Activated naive CD8-positive, alpha-beta T cell treated with anti-CD3 and anti-CD28 coated beads, Interleukin-2, amount 10 ng/mL, durations not matched to agents 7 days and 5 days (primary cell): ENCODE results near the gene HLA-B. TPM values are rescaled to one million over a fixed set of nuclear protein-coding genes. Genes with fewer than 3 reads are reported as not detected.
"Not testable (repeated sequence)": the region's sequence is repeated elsewhere in the genome, so short reads cannot be mapped to it uniquely, and the experiment has no call there.

ENCODE experiments used
- ATAC-seq: fragments of 150-1000 bp; cut with Tn5 transposase; one replicate; pipeline ENCODE4 v1.10.0; 2021; ENCODE audit warnings: low read depth, moderate library complexity
- POLR2A ChIA-PET: fragments of 350-600 bp; sonication (Branson Sonifier 250); formaldehyde crosslinking; loops from one replicate; lab custom pipeline; 2021; ENCODE audit warnings: antibody characterized with exemption; lab: Charles Lee
- DNase-seq: peaks from one replicate; pipeline ENCODE4 v3.0.0; 2021
- H3K27ac Mint-ChIP-seq: one replicate; pipeline ENCODE4 v1.8.0; 2022; ENCODE audit warnings: mild to moderate bottlenecking, mixed read lengths
- H3K27me3 Mint-ChIP-seq: one replicate; pipeline ENCODE4 v1.8.0; 2022; ENCODE audit warnings: mild to moderate bottlenecking, moderate library complexity, mixed read lengths
- H3K36me3 Mint-ChIP-seq: one replicate; pipeline ENCODE4 v1.8.0; 2021; ENCODE audit warnings: mild to moderate bottlenecking, mixed read lengths
- H3K4me1 Mint-ChIP-seq: one replicate; pipeline ENCODE4 v1.8.0; 2021; ENCODE audit warnings: mixed read lengths
- H3K4me3 Mint-ChIP-seq: one replicate; pipeline ENCODE4 v1.8.0; 2022; ENCODE audit warnings: mild to moderate bottlenecking, moderate library complexity, mixed read lengths
- H3K9me3 Mint-ChIP-seq: one replicate; pipeline ENCODE4 v1.8.0; 2021; ENCODE audit warnings: mixed read lengths
- total RNA-seq, 2 experiments: library from RNA; stranded (reverse); gene quantifications; one replicate each; pipeline ENCODE4 v1.2.3, GENCODE V29; 2021

Gene HLA-B
- 1,000 to 10,000 TPM; 5,415 to 5,542 TPM for total RNA-seq

DNA sequence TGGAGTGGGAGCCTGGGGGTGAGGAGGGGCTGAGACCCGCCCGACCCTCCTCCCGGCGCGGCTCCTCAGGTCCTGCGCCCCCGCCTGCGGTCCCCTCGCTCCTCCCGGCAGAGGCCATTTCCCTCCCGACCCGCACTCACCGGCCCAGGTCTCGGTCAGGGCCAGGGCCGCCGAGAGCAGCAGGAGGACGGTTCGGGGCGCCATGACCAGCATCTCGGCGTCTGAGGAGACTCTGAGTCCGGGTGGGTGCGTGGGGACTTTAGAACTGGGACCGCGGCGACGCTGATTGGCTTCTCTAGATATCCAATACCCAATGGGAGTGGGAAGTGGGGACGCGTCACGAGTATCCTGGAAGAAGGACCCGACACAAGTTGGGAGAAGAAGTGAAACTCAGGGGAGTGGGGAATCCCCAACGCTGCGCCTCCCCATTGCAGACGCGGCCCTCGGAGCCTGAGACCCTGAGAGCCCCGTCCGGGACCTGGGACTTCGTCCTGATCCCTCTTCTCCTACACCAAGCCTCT lies at the start of gene HLA-B:
TSS of gene HLA-B (minus strand) at position 234 of the 521 bp plus-strand sequence. CDS start at position 213, 21 bp downstream.
- POLR2A ChIA-PET: interaction anchor here (0.9 to 1.3 kb wide), 3 partner anchors 9 to 159 kb away, joined by 3 to 7 read pairs (median 5); no protein-coding TSS in a partner anchor
- H3K4me3 Mint-ChIP-seq: peak within 1 kb of the TSS; percentile 93
- H3K27me3 Mint-ChIP-seq: peaks cover 5% of the 10 kb centered on the region
- DNase-seq (peak; percentile 79), ATAC-seq (peak; percentile 79)
- peak within 1 kb of the TSS; percentile 98 for H3K27ac Mint-ChIP-seq
- peaks cover 48% of the 10 kb centered on the region for H3K36me3 Mint-ChIP-seq
- H3K9me3 Mint-ChIP-seq: peaks cover 6% of the 10 kb centered on the region
- peaks cover 49% of the 10 kb centered on the region for H3K4me1 Mint-ChIP-seq

- POLR2A ChIA-PET: no interaction called here
- H3K4me1 Mint-ChIP-seq: peaks cover 62% of the 10 kb centered on the region
- H3K36me3 Mint-ChIP-seq: peaks cover 20% of the 10 kb centered on the region
- DNase-seq (no peak), ATAC-seq (no peak)
- no peak overlapping the region for H3K27ac Mint-ChIP-seq
- no peaks in the 10 kb centered on the region for H3K9me3 Mint-ChIP-seq
- H3K4me3 Mint-ChIP-seq: no peak overlapping the region
- no peaks in the 10 kb centered on the region for H3K27me3 Mint-ChIP-seq
These were observed 49.0 kb upstream of the HLA-B start for GRCh38 chr6:31405996-31406395.

DNA sequence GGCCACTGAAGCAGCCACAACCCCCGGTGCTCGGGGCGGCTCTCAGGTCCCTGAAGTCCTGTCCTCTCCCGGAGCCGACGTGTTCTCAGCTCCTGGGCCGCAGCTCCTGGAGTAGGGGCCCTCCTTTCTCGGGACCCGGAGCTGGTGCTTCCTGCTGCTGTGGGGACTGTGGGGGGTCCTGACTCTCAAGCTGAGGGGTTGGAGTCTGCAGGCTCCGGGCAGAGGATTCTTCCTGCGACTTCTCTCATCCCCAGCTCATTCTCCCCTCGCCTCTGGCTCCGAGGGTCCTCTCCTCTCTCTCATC lies 47.0 kb upstream of the HLA-B start:
- H3K4me3 Mint-ChIP-seq: peak overlapping the region; percentile 90
- POLR2A ChIA-PET: interaction anchor here (1.5 kb wide), 1 partner anchor 59 kb away, joined by 6 read pairs; no protein-coding TSS in a partner anchor

DNA sequence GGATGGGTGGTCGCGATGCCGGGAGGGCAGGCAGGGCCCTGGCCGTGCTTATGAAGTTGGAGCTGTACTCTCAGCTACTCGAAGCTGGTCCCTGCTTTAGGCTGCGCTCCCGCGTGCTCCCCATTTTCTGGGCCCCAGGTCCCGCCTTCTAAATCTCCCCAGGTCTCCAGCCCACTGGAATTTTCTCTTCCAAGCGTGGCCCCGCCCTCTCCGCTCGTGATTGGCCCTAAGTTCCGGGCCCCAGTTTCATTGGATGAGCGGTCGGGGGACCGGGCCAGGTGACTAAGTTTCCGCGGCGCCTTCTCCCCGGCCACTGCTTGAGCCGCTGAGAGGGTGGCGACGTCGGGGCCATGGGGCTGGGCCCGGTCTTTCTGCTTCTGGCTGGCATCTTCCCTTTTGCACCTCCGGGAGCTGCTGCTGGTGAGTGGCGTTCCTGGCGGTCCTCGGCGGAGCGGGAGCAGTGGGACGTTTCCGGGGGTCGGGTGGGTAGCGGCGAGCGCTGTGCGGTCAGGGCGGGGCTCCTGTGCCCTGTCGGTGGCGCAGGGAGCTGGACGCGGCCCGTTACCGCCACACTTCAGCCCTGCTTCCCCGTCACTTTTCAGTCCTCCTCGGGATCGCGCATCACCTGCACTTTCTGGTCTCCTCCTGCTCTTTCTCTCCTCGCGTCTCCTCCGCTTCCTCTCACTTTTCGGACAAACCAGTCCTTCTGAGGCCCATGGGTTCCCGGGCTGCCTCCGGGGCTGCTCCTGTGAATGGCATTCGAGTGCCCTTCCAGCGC lies 46.5 kb upstream of the HLA-B start, which contains the start of gene MICA:
TSS of gene MICA (plus strand) at position 313 of the 778 bp plus-strand sequence. CDS start at position 351, 38 bp downstream.
- Mint-ChIP-seq H3K27ac (peak within 1 kb of the TSS; percentile 80), H3K9me3 (no peaks in the 10 kb centered on the region), H3K36me3 (peaks cover 12% of the 10 kb centered on the region), H3K4me3 (peak within 1 kb of the TSS; percentile 90), H3K27me3 (no peaks in the 10 kb centered on the region), H3K4me1 (peaks cover 53% of the 10 kb centered on the region)
- POLR2A ChIA-PET: interaction anchor here (0.8 to 1.5 kb wide), 3 partner anchors 27 to 206 kb away, joined by 3 to 6 read pairs (median 4); no protein-coding TSS in a partner anchor
- peak; percentile 59 for ATAC-seq
- peak; percentile 75 for DNase-seq

More for the DNA sequence above, 47.0 kb upstream of the HLA-B start:
- not testable (repeated sequence) for DNase-seq, H3K9me3 Mint-ChIP-seq, ATAC-seq, H3K27me3 Mint-ChIP-seq
- peak overlapping the region; percentile 57 for H3K27ac Mint-ChIP-seq
- peaks cover 12% of the 10 kb centered on the region for H3K36me3 Mint-ChIP-seq
- peaks cover 52% of the 10 kb centered on the region for H3K4me1 Mint-ChIP-seq

GRCh38 chr6:31402324-31403282 lies 45.6 kb upstream of the HLA-B start:
- POLR2A ChIA-PET: interaction anchor here (0.8 to 1.5 kb wide), 4 partner anchors 28 to 205 kb away, joined by 3 to 6 read pairs (median 4); partner anchors contain the start of gene DDX39B
- peak overlapping the region; percentile 90 for H3K4me3 Mint-ChIP-seq

GRCh38 chr6:31401403-31401802 lies 44.4 kb upstream of the HLA-B start:
- Mint-ChIP-seq H3K4me3 (peak overlapping the region; percentile 90), H3K9me3 (no peaks in the 10 kb centered on the region), H3K27me3 (no peaks in the 10 kb centered on the region), H3K36me3 (peaks cover 11% of the 10 kb centered on the region), H3K27ac (peak overlapping the region; percentile 89), H3K4me1 (peaks cover 42% of the 10 kb centered on the region)
- POLR2A ChIA-PET: interaction anchor here (0.7 to 2.3 kb wide), 6 partner anchors 21 to 203 kb away, joined by 3 to 8 read pairs (median 4); partner anchors contain the start of genes DDX39B and LTB
- DNase-seq: no peak
- ATAC-seq: no peak

More at GRCh38 chr6:31402324-31403282, 45.6 kb upstream of the HLA-B start:
- Mint-ChIP-seq H3K36me3 (peaks cover 12% of the 10 kb centered on the region), H3K27me3 (no peaks in the 10 kb centered on the region), H3K27ac (peak overlapping the region; percentile 80), H3K9me3 (no peaks in the 10 kb centered on the region), H3K4me1 (peaks cover 46% of the 10 kb centered on the region)
- peak; percentile 26 for ATAC-seq
- DNase-seq: peak; percentile 44

- peak overlapping the region; percentile 90 for H3K4me3 Mint-ChIP-seq
- H3K9me3 Mint-ChIP-seq: no peaks in the 10 kb centered on the region
- POLR2A ChIA-PET: interaction anchor here (0.6 to 2.3 kb wide), 10 partner anchors 20 to 1596 kb away, joined by 3 to 8 read pairs (median 3); partner anchors contain the start of genes DDX39B, LTB and TNF
- ATAC-seq (peak; percentile 57), DNase-seq (peak; percentile 74)
- peak overlapping the region; percentile 89 for H3K27ac Mint-ChIP-seq
- peaks cover 6% of the 10 kb centered on the region for H3K36me3 Mint-ChIP-seq
- peaks cover 37% of the 10 kb centered on the region for H3K4me1 Mint-ChIP-seq
- no peaks in the 10 kb centered on the region for H3K27me3 Mint-ChIP-seq
These were observed 43.7 kb upstream of the HLA-B start for GRCh38 chr6:31400467-31401289.

DNA sequence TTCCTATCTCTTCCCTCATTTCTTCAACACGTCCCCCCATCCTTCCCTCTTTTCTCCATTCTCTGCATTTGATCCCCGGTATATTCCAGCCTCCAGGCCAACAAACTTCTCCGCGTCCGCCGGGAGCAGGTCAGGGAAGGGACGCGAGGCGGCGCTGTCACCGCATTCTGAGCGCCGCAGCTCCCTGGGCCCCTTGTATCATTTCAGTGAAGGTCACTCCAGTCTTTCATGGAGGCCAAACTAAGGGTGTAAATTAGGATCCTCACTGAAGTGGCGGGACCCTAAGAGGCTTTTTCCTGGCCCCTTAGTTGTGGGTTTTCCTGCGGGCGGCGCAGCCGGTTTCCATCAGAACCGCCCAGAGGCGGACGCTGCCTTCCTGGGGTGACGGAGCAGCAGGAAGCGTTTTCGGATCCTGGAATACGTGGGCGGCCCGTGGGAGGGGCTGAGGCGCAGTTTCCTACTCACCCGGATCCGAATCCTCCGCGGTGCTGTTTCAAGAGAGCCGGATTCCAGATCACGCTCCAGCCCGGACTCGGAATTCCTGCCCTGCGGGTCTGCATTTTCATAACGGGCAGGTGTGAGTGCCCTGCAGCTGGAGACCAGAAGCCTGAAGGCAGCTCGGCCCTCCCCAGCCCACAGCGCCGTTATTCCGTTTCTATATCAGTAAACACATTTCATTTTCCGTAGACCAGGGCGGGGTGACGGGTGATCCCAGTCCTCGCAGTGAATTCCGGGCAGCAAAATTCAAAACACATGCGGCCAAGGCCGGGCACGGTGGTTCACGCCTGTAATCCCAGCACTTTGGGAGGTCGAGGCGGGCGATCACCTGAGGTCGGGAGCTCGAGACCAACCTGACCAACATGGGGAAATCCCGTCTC lies 42.8 kb upstream of the HLA-B start:
- H3K4me1 Mint-ChIP-seq: peaks cover 34% of the 10 kb centered on the region
- POLR2A ChIA-PET: interaction anchor here (0.6 to 2.3 kb wide), 10 partner anchors 43 to 1595 kb away, joined by 3 to 8 read pairs (median 4); partner anchors contain the start of genes LTB and TNF
- DNase-seq (peak; percentile 76), ATAC-seq (peak; percentile 30)
- peaks cover 3% of the 10 kb centered on the region for H3K36me3 Mint-ChIP-seq
- peak overlapping the region; percentile 90 for H3K4me3 Mint-ChIP-seq
- peak overlapping the region; percentile 89 for H3K27ac Mint-ChIP-seq
- no peaks in the 10 kb centered on the region for H3K27me3 Mint-ChIP-seq
- H3K9me3 Mint-ChIP-seq: no peaks in the 10 kb centered on the region

- Mint-ChIP-seq H3K27me3 (no peaks in the 10 kb centered on the region), H3K4me3 (no peak overlapping the region), H3K9me3 (no peaks in the 10 kb centered on the region), H3K4me1 (peaks cover 29% of the 10 kb centered on the region), H3K36me3 (no peaks in the 10 kb centered on the region), H3K27ac (no peak overlapping the region)
- POLR2A ChIA-PET: no interaction called here
- no peak for DNase-seq
- ATAC-seq: no peak
These were observed 41.0 kb upstream of the HLA-B start for GRCh38 chr6:31397901-31398525.

- H3K27me3 Mint-ChIP-seq, H3K36me3 Mint-ChIP-seq, H3K27ac Mint-ChIP-seq, H3K9me3 Mint-ChIP-seq, DNase-seq, ATAC-seq, POLR2A ChIA-PET: not testable (repeated sequence)
- Mint-ChIP-seq H3K4me1 (peaks cover 20% of the 10 kb centered on the region), H3K4me3 (peak overlapping the region; percentile 10)
These were observed 40.1 kb upstream of the HLA-B start for GRCh38 chr6:31397153-31397499.
